ENCODE data around the gene FBLN7.

Gene FBLN7

GRCh38 chr2:112156152-112156986 lies 18.2 kb downstream of the FBLN7 start:
- in situ Hi-C loops (cut with MboI; ENCODE audit: low sequenced_read_pairs), result no loop called here

GRCh38 chr2:112157472-112157871 lies 19.3 kb downstream of the FBLN7 start:
- in situ Hi-C loops (cut with MboI; ENCODE audit: low sequenced_read_pairs), result no loop called here

- in situ Hi-C loops (cut with MboI; ENCODE audit: low sequenced_read_pairs), result no loop called here
Observed at GRCh38 chr2:112159454-112159921, 21.3 kb downstream of the FBLN7 start.

- in situ Hi-C loops (cut with MboI; ENCODE audit: low sequenced_read_pairs), result no loop called here
Observed at GRCh38 chr2:112160283-112161250, 22.4 kb downstream of the FBLN7 start.

- in situ Hi-C loops (cut with MboI; ENCODE audit: low sequenced_read_pairs), result no loop called here
Observed at GRCh38 chr2:112161431-112162145, 23.4 kb downstream of the FBLN7 start.

- in situ Hi-C loops (cut with MboI; ENCODE audit: low sequenced_read_pairs), result no loop called here
Observed at GRCh38 chr2:112162341-112162740, 24.2 kb downstream of the FBLN7 start.

- in situ Hi-C loops (cut with MboI; ENCODE audit: low sequenced_read_pairs), result no loop called here
Observed at GRCh38 chr2:112162956-112163355, 24.8 kb downstream of the FBLN7 start.

- in situ Hi-C loops (cut with MboI; ENCODE audit: low sequenced_read_pairs), result no loop called here
Observed at GRCh38 chr2:112163541-112163981, 25.4 kb downstream of the FBLN7 start.

GRCh38 chr2:112164876-112165275 lies 26.7 kb downstream of the FBLN7 start:
- in situ Hi-C loops (cut with MboI; ENCODE audit: low sequenced_read_pairs), result no loop called here

- in situ Hi-C loops (cut with MboI; ENCODE audit: low sequenced_read_pairs), result no loop called here
Observed at GRCh38 chr2:112165296-112165695, 27.1 kb downstream of the FBLN7 start.

- in situ Hi-C loops (cut with MboI; ENCODE audit: low sequenced_read_pairs), result no loop called here
Observed at GRCh38 chr2:112166806-112167499, 28.8 kb downstream of the FBLN7 start.

GRCh38 chr2:112168422-112169124 lies 30.4 kb downstream of the FBLN7 start:
- in situ Hi-C loops (cut with MboI; ENCODE audit: low sequenced_read_pairs), result no loop called here

GRCh38 chr2:112170495-112170894 lies 32.3 kb downstream of the FBLN7 start:
- in situ Hi-C loops (cut with MboI; ENCODE audit: low sequenced_read_pairs), result no loop called here

GRCh38 chr2:112173646-112174319 lies 35.6 kb downstream of the FBLN7 start:
- in situ Hi-C loops (cut with MboI; ENCODE audit: low sequenced_read_pairs), result no loop called here

- in situ Hi-C loops (cut with MboI; ENCODE audit: low sequenced_read_pairs), result no loop called here
Observed at GRCh38 chr2:112174383-112174782, 36.2 kb downstream of the FBLN7 start.

- in situ Hi-C loops (cut with MboI; ENCODE audit: low sequenced_read_pairs), result no loop called here
Observed at GRCh38 chr2:112175333-112175732, 37.1 kb downstream of the FBLN7 start.

GRCh38 chr2:112175958-112176573 lies 37.9 kb downstream of the FBLN7 start:
- in situ Hi-C loops (cut with MboI; ENCODE audit: low sequenced_read_pairs), result no loop called here

- in situ Hi-C loops (cut with MboI; ENCODE audit: low sequenced_read_pairs), result no loop called here
Observed at GRCh38 chr2:112181571-112182290, 43.5 kb downstream of the FBLN7 start.

All from HL-60/S4 treated with phorbol 12-myristate 13-acetate at 8.2 ng/mL for 4 days and 3 days (cell line).